DOHH2 (cell line): Measurements from ENCODE around the gene CYB5R3.
"Not testable (repeated sequence)": the region's sequence is repeated elsewhere in the genome, so short reads cannot be mapped to it uniquely, and the experiment has no call there.

Experiments used
- H3F3A ChIP-seq: fragments of 200-600 bp; sonication (generic), shearing (Covaris generic); 2 replicates; pipeline ENCODE4 v1.6.0; 2016; ENCODE audit warnings: antibody characterized with exemption, mild to moderate bottlenecking; ENCODE audit not compliant: control insufficient read depth, insufficient read depth
- H3K27ac ChIP-seq: fragments of 200-600 bp; sonication (generic); 2 replicates; pipeline ENCODE4 v1.5.1; 2014; ENCODE audit warnings: low read depth, mild to moderate bottlenecking, low read length, moderate library complexity
- H3K27me3 ChIP-seq: fragments of 200-600 bp; sonication (generic); 2 replicates; pipeline ENCODE4 v1.6.1; 2014; ENCODE audit warnings: mild to moderate bottlenecking, low read length, mixed read lengths; ENCODE audit not compliant: control insufficient read depth
- H3K36me3 ChIP-seq: fragments of 200-600 bp; sonication (generic); 2 replicates; pipeline ENCODE4 v1.6.1; 2014; ENCODE audit warnings: mild to moderate bottlenecking, low read length, moderate library complexity, mixed read lengths; ENCODE audit not compliant: control insufficient read depth
- H3K4me1 ChIP-seq: fragments of 200-600 bp; sonication (generic); 2 replicates; pipeline ENCODE4 v1.6.1; 2014; ENCODE audit warnings: mild to moderate bottlenecking, low read length, mixed read lengths; ENCODE audit not compliant: control insufficient read depth
- H3K4me2 ChIP-seq: fragments of 200-600 bp; sonication (generic); 2 replicates; pipeline ENCODE4 v1.6.0; 2014; ENCODE audit warnings: mild to moderate bottlenecking, low read length, moderate library complexity
- H3K4me3 ChIP-seq: fragments of 200-600 bp; sonication (generic); 2 replicates; pipeline ENCODE4 v1.5.1; 2014; ENCODE audit warnings: mild to moderate bottlenecking, low read length, mixed read lengths
- H3K79me2 ChIP-seq: fragments of 200-600 bp; sonication (generic); 2 replicates; pipeline ENCODE4 v1.6.1; 2014; ENCODE audit warnings: mild to moderate bottlenecking, low read length, mixed read lengths; ENCODE audit not compliant: control insufficient read depth
- H3K9me2 ChIP-seq: fragments of 200-600 bp; sonication (generic); replicated peaks from 2 replicates; pipeline ENCODE4 v1.6.1; 2014; ENCODE audit warnings: mild to moderate bottlenecking, low read length, mixed read lengths; ENCODE audit not compliant: control insufficient read depth
- H3K9me3 ChIP-seq: fragments of 200-600 bp; sonication (generic); 2 replicates; pipeline ENCODE4 v1.6.1; 2014; ENCODE audit warnings: antibody characterized with exemption, low read length, mixed read lengths; ENCODE audit not compliant: control insufficient read depth, insufficient read depth
- H4K20me1 ChIP-seq: fragments of 200-600 bp; sonication (generic); 2 replicates; pipeline ENCODE4 v1.6.0; 2014; ENCODE audit warnings: low read depth, mild to moderate bottlenecking, antibody characterized with exemption, low read length, moderate library complexity; ENCODE audit not compliant: control insufficient read depth, insufficient read depth
- EZH2phosphoT487 ChIP-seq: fragments of 200-600 bp; sonication (generic); IDR thresholded peaks from 2 replicates; pipeline ENCODE4 v1.6.1; 2017; ENCODE audit warnings: borderline replicate concordance, mild to moderate bottlenecking, antibody characterized with exemption, low read length, moderate library complexity, mixed read lengths
- TF ChIP-seq, protein P1 (sequence below): fragments of 200-600 bp; sonication (generic); IDR thresholded peaks from one replicate; pipeline ENCODE4 v1.5.1; 2014; ENCODE audit warnings: antibody characterized with exemption, mild to moderate bottlenecking, low read depth, low read length; ENCODE audit not compliant: poor library complexity, severe bottlenecking

Gene CYB5R3

GRCh38 chr22:42577623-42578240 lies 71.5 kb downstream of the CYB5R3 start:
- Histone ChIP-seq H3K4me3 (no peak overlapping the region), H3K4me1 (peaks cover 8% of the 10 kb centered on the region), H3K36me3 (peaks cover 55% of the 10 kb centered on the region), H4K20me1 (no peaks in the 10 kb centered on the region), H3K9me2 (no peaks in the 10 kb centered on the region), H3K4me2 (no peak overlapping the region), H3K79me2 (peaks cover 48% of the 10 kb centered on the region), H3K9me3 (no peaks in the 10 kb centered on the region), H3K27ac (no peak overlapping the region), H3K27me3 (no peaks in the 10 kb centered on the region), H3F3A (peaks cover 9% of the 10 kb centered on the region)
- no peak for TF ChIP-seq EZH2phosphoT487
- TF ChIP-seq, protein P1, sequence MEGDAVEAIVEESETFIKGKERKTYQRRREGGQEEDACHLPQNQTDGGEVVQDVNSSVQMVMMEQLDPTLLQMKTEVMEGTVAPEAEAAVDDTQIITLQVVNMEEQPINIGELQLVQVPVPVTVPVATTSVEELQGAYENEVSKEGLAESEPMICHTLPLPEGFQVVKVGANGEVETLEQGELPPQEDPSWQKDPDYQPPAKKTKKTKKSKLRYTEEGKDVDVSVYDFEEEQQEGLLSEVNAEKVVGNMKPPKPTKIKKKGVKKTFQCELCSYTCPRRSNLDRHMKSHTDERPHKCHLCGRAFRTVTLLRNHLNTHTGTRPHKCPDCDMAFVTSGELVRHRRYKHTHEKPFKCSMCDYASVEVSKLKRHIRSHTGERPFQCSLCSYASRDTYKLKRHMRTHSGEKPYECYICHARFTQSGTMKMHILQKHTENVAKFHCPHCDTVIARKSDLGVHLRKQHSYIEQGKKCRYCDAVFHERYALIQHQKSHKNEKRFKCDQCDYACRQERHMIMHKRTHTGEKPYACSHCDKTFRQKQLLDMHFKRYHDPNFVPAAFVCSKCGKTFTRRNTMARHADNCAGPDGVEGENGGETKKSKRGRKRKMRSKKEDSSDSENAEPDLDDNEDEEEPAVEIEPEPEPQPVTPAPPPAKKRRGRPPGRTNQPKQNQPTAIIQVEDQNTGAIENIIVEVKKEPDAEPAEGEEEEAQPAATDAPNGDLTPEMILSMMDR, result no peak

DNA sequence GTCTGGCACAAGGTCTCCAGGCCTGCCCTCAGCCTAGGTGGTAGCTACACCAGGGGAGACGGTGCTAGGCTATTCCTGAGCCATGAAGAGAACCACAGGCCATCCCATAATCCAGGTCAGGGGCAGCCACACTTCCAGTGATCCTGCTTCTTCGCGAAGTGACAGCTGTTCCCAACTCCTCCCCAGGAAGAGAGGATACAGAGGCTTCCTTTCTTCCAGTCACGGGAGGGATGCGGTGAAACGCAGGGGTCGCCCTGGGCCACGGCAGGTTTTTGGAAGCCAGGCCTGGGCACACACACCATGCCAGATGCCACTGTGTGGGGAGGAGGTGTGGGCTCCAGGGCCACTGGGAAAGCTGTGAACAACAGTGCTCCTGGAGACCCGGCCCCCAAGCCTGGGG lies 72.1 kb downstream of the CYB5R3 start:
- not testable (repeated sequence) for H3K9me3 ChIP-seq, H3K4me2 ChIP-seq, H3K27me3 ChIP-seq, H4K20me1 ChIP-seq, H3K9me2 ChIP-seq, H3K4me1 ChIP-seq, H3K27ac ChIP-seq, H3K4me3 ChIP-seq, H3F3A ChIP-seq
- peaks cover 50% of the 10 kb centered on the region for H3K36me3 ChIP-seq
- H3K79me2 ChIP-seq, result peaks cover 42% of the 10 kb centered on the region

GRCh38 chr22:42575996-42576574 lies 73.1 kb downstream of the CYB5R3 start:
- H3K9me2 ChIP-seq, H3K9me3 ChIP-seq, H4K20me1 ChIP-seq, H3K27ac ChIP-seq, H3K4me1 ChIP-seq, H3K27me3 ChIP-seq, H3K4me3 ChIP-seq, H3K4me2 ChIP-seq: not testable (repeated sequence)
- H3K36me3 ChIP-seq, result peaks cover 51% of the 10 kb centered on the region
- H3K79me2 ChIP-seq, result peaks cover 32% of the 10 kb centered on the region
- peaks cover 12% of the 10 kb centered on the region for H3F3A ChIP-seq

DNA sequence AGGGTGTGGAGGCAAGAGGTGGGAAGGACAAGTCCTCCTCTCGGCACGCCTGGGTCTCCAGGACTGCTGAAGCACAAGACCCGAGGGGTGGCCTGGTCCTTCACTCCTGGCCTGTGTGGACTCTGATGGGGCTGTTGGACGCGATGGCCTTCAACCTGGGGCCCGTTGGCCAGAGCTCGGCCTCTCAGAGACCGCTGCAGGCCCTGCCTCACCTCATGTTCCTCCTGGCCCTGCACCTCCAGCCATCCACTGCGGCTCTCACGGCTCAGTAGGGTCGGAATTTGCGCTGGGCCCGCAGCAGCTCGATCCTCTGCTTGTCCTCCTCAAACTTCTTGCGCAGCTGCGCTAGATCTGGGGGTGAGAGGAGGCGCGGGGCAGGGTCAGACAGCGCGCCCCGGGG lies 74.7 kb downstream of the CYB5R3 start:
- not testable (repeated sequence) for H3K4me2 ChIP-seq, H3K9me3 ChIP-seq, H3K4me1 ChIP-seq, H3K27me3 ChIP-seq, H3K4me3 ChIP-seq, H3K9me2 ChIP-seq, H4K20me1 ChIP-seq, H3K27ac ChIP-seq
- peaks cover 19% of the 10 kb centered on the region for H3F3A ChIP-seq
- peaks cover 41% of the 10 kb centered on the region for H3K36me3 ChIP-seq
- H3K79me2 ChIP-seq, result peaks cover 18% of the 10 kb centered on the region

GRCh38 chr22:42574046-42574445 lies 75.1 kb downstream of the CYB5R3 start:
- not testable (repeated sequence) for H3K27me3 ChIP-seq, H3K9me3 ChIP-seq, H3K4me3 ChIP-seq, H4K20me1 ChIP-seq, H3K9me2 ChIP-seq, H3K4me2 ChIP-seq, H3K27ac ChIP-seq, H3K4me1 ChIP-seq
- Histone ChIP-seq H3F3A (peaks cover 24% of the 10 kb centered on the region), H3K36me3 (peaks cover 38% of the 10 kb centered on the region), H3K79me2 (peaks cover 15% of the 10 kb centered on the region)

GRCh38 chr22:42571068-42571467 lies 78.1 kb downstream of the CYB5R3 start:
- H3K9me3 ChIP-seq, H3K4me2 ChIP-seq, H4K20me1 ChIP-seq, H3K27me3 ChIP-seq, H3K4me3 ChIP-seq, H3K9me2 ChIP-seq, H3K79me2 ChIP-seq, H3K4me1 ChIP-seq, H3K27ac ChIP-seq: not testable (repeated sequence)
- Histone ChIP-seq H3F3A (peaks cover 29% of the 10 kb centered on the region), H3K36me3 (peaks cover 16% of the 10 kb centered on the region)

GRCh38 chr22:42570580-42570979 lies 78.6 kb downstream of the CYB5R3 start:
- not testable (repeated sequence) for H3K9me2 ChIP-seq, H3K4me2 ChIP-seq, H3K4me1 ChIP-seq, H3K27me3 ChIP-seq, H4K20me1 ChIP-seq, H3K9me3 ChIP-seq, H3K4me3 ChIP-seq, H3K79me2 ChIP-seq, H3K27ac ChIP-seq
- Histone ChIP-seq H3F3A (peaks cover 29% of the 10 kb centered on the region), H3K36me3 (peaks cover 18% of the 10 kb centered on the region)
